Stomach (tissue), 9 donors: ENCODE results near the gene SPTBN5. TPM values are rescaled to one million over a fixed set of nuclear protein-coding genes. Genes with fewer than 3 reads are reported as not detected.

ENCODE experiments used
- DNase-seq, 2 donors: peaks; one replicate each; pipeline versions ENCODE4 v3.0.0 to v3.0.0-alpha.2; 2013 to 2019
- H3K27ac ChIP-seq, 5 donors: fragments of 200-600 bp in 4 of 5; sonication (generic) in 4 of 5; one replicate each; pipeline ENCODE4 v1.5.1; 2013 to 2019; ENCODE audit warnings: mild to moderate bottlenecking in 1 of 5, moderate library complexity in 1 of 5
- H3K27me3 ChIP-seq, 3 donors: fragments of 200-600 bp; sonication (generic); one replicate each; pipeline ENCODE4 v1.5.1; 2017 to 2019; ENCODE audit warnings: mixed run types in 1 of 3
- H3K36me3 ChIP-seq, 4 donors: fragments of 200-600 bp; sonication (generic); 1 replicate in 3 of 4; 2 replicates in 1 of 4; pipeline ENCODE4 v1.5.1; 2016 to 2019
- H3K4me1 ChIP-seq, 4 donors: fragments of 200-600 bp; sonication (generic); one replicate each; pipeline ENCODE4 v1.5.1; 2016 to 2019
- H3K4me3 ChIP-seq, 4 donors: fragments of 200-600 bp; sonication (generic) in 3 of 4; one replicate each; pipeline ENCODE4 v1.5.1; 2016 to 2019; ENCODE audit warnings: mild to moderate bottlenecking in 1 of 4
- H3K9me3 ChIP-seq, 4 donors: fragments of 200-600 bp; sonication (generic); one replicate each; pipeline ENCODE4 v1.5.1; 2016 to 2019
- CTCF ChIP-seq, 7 experiments: fragments of 450-650 bp in 4 of 7; fragments of 200-600 bp in 3 of 7; sonication (generic) in 3 of 7; IDR thresholded peaks; one replicate each; pipeline ENCODE4 v1.5.1; 2016 to 2019; ENCODE audit warnings: antibody characterized with exemption in 7 of 7, control low read depth in 2 of 7, mild to moderate bottlenecking in 1 of 7
- EP300 ChIP-seq: sonication (generic); formaldehyde crosslinking; IDR thresholded peaks from one replicate; pipeline ENCODE4 v1.6.1; 2017; ENCODE audit warnings: antibody characterized with exemption
- POLR2A ChIP-seq, 4 donors: fragments of 450-650 bp; IDR thresholded peaks; one replicate each; pipeline ENCODE4 v1.6.1; 2016; ENCODE audit warnings: antibody characterized with exemption in 4 of 4, control low read depth in 2 of 4, mild to moderate bottlenecking in 1 of 4, moderate library complexity in 1 of 4
- POLR2AphosphoS5 ChIP-seq, 3 donors: sonication (generic); formaldehyde crosslinking; IDR thresholded peaks; one replicate each; pipeline ENCODE4 v1.6.1; 2016; ENCODE audit warnings: antibody characterized with exemption in 3 of 3
- WGBS, 5 donors: extraction: QIAGEN DNeasy Blood & Tissue Kit in 3 of 5; methylation state at CpG; one replicate each; pipeline versions ENCODE4 v1.1.5 to v1.1.7; 2013 to 2018; 5-methylcytosine and 5-hydroxymethylcytosine counted together
- intact Hi-C: fragments of 100-400 bp; cut with DNase I; formaldehyde crosslinking; loops from one replicate; pipeline ENCODE4 v1.15.1; 2023; ENCODE audit warnings: low total_unique reads
- polyA plus RNA-seq, 3 donors: library from polyadenylated mRNA; stranded (reverse); fragments of 200-250 nt; gene quantifications; one replicate each; pipeline ENCODE4 v1.2.3, GENCODE V29; 2013
- total RNA-seq, 5 donors: library from RNA; depleted of rRNA; stranded (reverse); fragments of >200 nt; gene quantifications; one replicate each; pipeline versions ENCODE4 v1.1.0 to v1.2.3, GENCODE V29; 2014 to 2016
- donor health status: healthy with polysubstance abuse.
- donor health status: Bipolar disorder and iron deficiency.
- donor health status: healthy.

The SPTBN5 gene
- total and polyA plus RNA-seq, 8 donors, result 0.29 to 4.9 (median 2.6) TPM; not detected in 1

GRCh38 chr15:41861736-41862356 lies 32.0 kb downstream of the SPTBN5 start:
- Histone ChIP-seq H3K27me3 (peaks cover 0 to 7% (median 0%) of the 10 kb centered on the region in 3 donors), H3K9me3 (no peaks in the 10 kb centered on the region), H3K36me3 (peaks cover 0 to 6% (median 0%) of the 10 kb centered on the region in 4 donors), H3K4me3 (no peak overlapping the region), H3K27ac (no peak overlapping the region), H3K4me1 (peaks cover 7 to 28% (median 25%) of the 10 kb centered on the region in 4 donors)
- TF ChIP-seq CTCF (IDR thresholded peaks at IDR 0.05), result no peak
- TF ChIP-seq EP300, result no peak
- no peak for TF ChIP-seq POLR2A (IDR thresholded peaks at IDR 0.05)
- no peak for TF ChIP-seq POLR2AphosphoS5 (IDR thresholded peaks at IDR 0.05)
- intact Hi-C loops, result no loop called here
- no peak for DNase-seq
- WGBS, 5 donors, result 84 to 95% (median 92%) methylated on average over 11 to 18 of the region's 18 CpGs

- WGBS, 5 donors, result 61 to 72% (median 66%) methylated on average over 10 to 15 of the region's 15 CpGs
Measured at GRCh38 chr15:41860049-41860828, 33.6 kb downstream of the SPTBN5 start.

GRCh38 chr15:41858756-41859155 lies 35.1 kb downstream of the SPTBN5 start:
- no peaks in the 10 kb centered on the region for H3K9me3 ChIP-seq
- H3K36me3 ChIP-seq, result peaks cover 0 to 6% (median 0%) of the 10 kb centered on the region in 4 donors
- no peak overlapping the region for H3K27ac ChIP-seq
- WGBS, 5 donors, result 81 to 93% (median 89%) methylated on average over 10 to 15 of the region's 15 CpGs
- TF ChIP-seq EP300, result no peak
- no peak for TF ChIP-seq CTCF (IDR thresholded peaks at IDR 0.05)
- peaks cover 8 to 41% (median 32%) of the 10 kb centered on the region in 4 donors for H3K4me1 ChIP-seq
- H3K4me3 ChIP-seq, result no peak overlapping the region
- intact Hi-C loops, result no loop called here
- H3K27me3 ChIP-seq, result peaks cover 0 to 36% (median 0%) of the 10 kb centered on the region in 3 donors
- no peak for DNase-seq

More at GRCh38 chr15:41860049-41860828, 33.6 kb downstream of the SPTBN5 start:
- H3K9me3 ChIP-seq, result no peaks in the 10 kb centered on the region
- H3K27me3 ChIP-seq, result peaks cover 0 to 21% (median 0%) of the 10 kb centered on the region in 3 donors
- TF ChIP-seq POLR2A (IDR thresholded peaks at IDR 0.05), result no peak
- intact Hi-C loops, result no loop called here
- DNase-seq, result no peak
- H3K4me3 ChIP-seq, result no peak overlapping the region
- H3K27ac ChIP-seq, result no peak overlapping the region
- peaks cover 8 to 39% (median 29%) of the 10 kb centered on the region in 4 donors for H3K4me1 ChIP-seq
- peaks cover 0 to 6% (median 0%) of the 10 kb centered on the region in 4 donors for H3K36me3 ChIP-seq

GRCh38 chr15:41857316-41857715 lies 36.5 kb downstream of the SPTBN5 start:
- WGBS, 5 donors, result 27 to 65% (median 51%) methylated on average over 9 of the region's 9 CpGs; no CpG with 5 or more reads in 1 of the 5 donors
- Histone ChIP-seq H3K27me3 (peaks cover 0 to 50% (median 3%) of the 10 kb centered on the region in 3 donors), H3K36me3 (no peaks in the 10 kb centered on the region), H3K9me3 (no peaks in the 10 kb centered on the region), H3K4me3 (no peak overlapping the region), H3K4me1 (peaks cover 8 to 34% (median 26%) of the 10 kb centered on the region in 4 donors), H3K27ac (peak overlapping the region; percentile 18 to 67 (median 51))
- DNase-seq, result peak in 1 of 2 donors; percentile 75
- intact Hi-C loops, result no loop called here
- TF ChIP-seq POLR2AphosphoS5 (IDR thresholded peaks at IDR 0.05) (no peak), CTCF (IDR thresholded peaks at IDR 0.05) (no peak), POLR2A (IDR thresholded peaks at IDR 0.05) (no peak), EP300 (no peak)
